Measurements from ENCODE around the gene MUC20. TPM values are rescaled to one million over a fixed set of nuclear protein-coding genes. Genes with fewer than 3 reads are reported as not detected.

The MUC20 gene
- total and polyA plus RNA-seq, 9 of the 15 experiments (the other 6 are each of a cell fraction or from before 2014, with no cell fraction given), result 0.03 to 0.23 (median 0.15) TPM; not detected in 3

- no peak for TF ChIP-seq SMC3 (conservative IDR thresholded peaks at IDR 0.05; ENCODE audit: insufficient read depth, low read depth, low read length)
- no peak for TF ChIP-seq CSDE1 (IDR thresholded peaks at IDR 0.05)
- TF ChIP-seq CAMTA2 (CRISPR knock-in tag; conservative IDR thresholded peaks at IDR 0.05), result no peak
- TF ChIP-seq BCL6 (CRISPR knock-in tag; IDR thresholded peaks at IDR 0.05), result no peak
- no peak for TF ChIP-seq FUS (optimal IDR thresholded peaks at IDR 0.05; ENCODE audit: low read depth, low read length)
- peak in 1 of 2 experiments; percentile 66; a peak in 1 of 4 replicates for TF ChIP-seq TEAD1 (CRISPR knock-in tag; IDR thresholded peaks at IDR 0.05)
- peak; percentile 67; the same call in 1 of the 2 replicates for TF ChIP-seq NCOA1 (IDR thresholded peaks at IDR 0.05; ENCODE audit: low read depth)
- TF ChIP-seq ATF1 (CRISPR knock-in tag; IDR thresholded peaks at IDR 0.05), result no peak
- peak; percentile 21; the same call in 1 of the 2 replicates for TF ChIP-seq ATF1 (tag; IDR thresholded peaks at IDR 0.05)
- 0 out of 2 replicates have a peak, but pooled peaks have one; percentile 39 for TF ChIP-seq PYGO2 (tag; IDR thresholded peaks at IDR 0.05)
- no peak for TF ChIP-seq TAF1 (IDR thresholded peaks at IDR 0.05; ENCODE audit: control insufficient read depth, extremely low read depth, insufficient read depth, low read length, severe bottlenecking)
- TF ChIP-seq ETV5 (CRISPR knock-in tag; IDR thresholded peaks at IDR 0.05; ENCODE audit: low read depth), result no peak; the same call in 1 of the 2 replicates
- TF ChIP-seq ZNF512 (tag; IDR thresholded peaks at IDR 0.05), result no peak
- no peak for TF ChIP-seq CHD7 (IDR thresholded peaks at IDR 0.05; ENCODE audit: low read depth, low read length)
- peak; percentile 59; the same call in 1 of the 2 replicates for TF ChIP-seq TOE1 (IDR thresholded peaks at IDR 0.05; ENCODE audit: borderline replicate concordance)
- no peak for TF ChIP-seq TOE1 (CRISPR knock-in tag; IDR thresholded peaks at IDR 0.05; ENCODE audit: borderline replicate concordance, low read depth)
Observed at GRCh38 chr3:195697582-195698324, 23.0 kb upstream of the MUC20 start (continued).
